HG03460 (cell line): ENCODE results near the gene CTU2.

Experiments used
- ATAC-seq: cut with Tn5 transposase; IDR thresholded peaks from one replicate; pipeline ENCODE4 v1.9.1; 2021; ENCODE audit not compliant: unreplicated experiment

The CTU2 gene

DNA sequence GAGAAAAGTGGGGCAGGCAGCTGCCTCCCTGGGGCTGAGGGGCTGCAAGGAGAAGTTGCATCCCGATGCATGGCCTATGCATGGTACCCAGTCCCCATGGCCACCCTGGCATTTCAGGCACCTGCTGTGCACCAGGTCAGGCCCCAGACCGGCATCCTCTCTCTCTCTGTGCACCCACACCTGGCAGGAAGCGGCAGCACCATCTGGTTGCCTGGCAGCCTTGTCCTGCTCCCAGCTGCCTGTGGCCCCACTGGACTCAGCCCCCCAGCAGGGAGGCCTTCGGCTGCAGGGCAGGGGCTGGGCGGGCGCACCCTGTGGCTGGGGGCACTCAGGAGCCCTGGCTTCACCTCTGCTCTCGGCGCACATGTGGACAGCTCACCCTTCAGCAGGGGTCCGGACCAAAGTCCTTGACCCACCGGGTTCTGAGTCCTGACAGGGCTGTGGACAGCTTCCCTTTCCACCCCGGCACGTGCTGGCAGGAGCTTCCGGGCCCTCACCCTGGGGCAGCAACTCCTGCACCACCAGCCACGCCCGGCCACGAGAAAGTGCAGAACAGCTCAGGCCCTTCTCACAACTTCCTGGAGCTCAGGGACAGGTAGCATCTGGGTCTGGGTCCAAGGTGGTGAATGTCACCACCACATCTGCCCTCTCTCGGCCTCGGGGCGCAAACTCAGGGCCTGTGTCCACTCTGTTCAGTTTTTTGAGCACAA lies 36.7 kb downstream of the CTU2 start:
- no peak for ATAC-seq

GRCh38 chr16:88743693-88744576 lies 37.6 kb downstream of the CTU2 start:
- ATAC-seq, result no peak

DNA sequence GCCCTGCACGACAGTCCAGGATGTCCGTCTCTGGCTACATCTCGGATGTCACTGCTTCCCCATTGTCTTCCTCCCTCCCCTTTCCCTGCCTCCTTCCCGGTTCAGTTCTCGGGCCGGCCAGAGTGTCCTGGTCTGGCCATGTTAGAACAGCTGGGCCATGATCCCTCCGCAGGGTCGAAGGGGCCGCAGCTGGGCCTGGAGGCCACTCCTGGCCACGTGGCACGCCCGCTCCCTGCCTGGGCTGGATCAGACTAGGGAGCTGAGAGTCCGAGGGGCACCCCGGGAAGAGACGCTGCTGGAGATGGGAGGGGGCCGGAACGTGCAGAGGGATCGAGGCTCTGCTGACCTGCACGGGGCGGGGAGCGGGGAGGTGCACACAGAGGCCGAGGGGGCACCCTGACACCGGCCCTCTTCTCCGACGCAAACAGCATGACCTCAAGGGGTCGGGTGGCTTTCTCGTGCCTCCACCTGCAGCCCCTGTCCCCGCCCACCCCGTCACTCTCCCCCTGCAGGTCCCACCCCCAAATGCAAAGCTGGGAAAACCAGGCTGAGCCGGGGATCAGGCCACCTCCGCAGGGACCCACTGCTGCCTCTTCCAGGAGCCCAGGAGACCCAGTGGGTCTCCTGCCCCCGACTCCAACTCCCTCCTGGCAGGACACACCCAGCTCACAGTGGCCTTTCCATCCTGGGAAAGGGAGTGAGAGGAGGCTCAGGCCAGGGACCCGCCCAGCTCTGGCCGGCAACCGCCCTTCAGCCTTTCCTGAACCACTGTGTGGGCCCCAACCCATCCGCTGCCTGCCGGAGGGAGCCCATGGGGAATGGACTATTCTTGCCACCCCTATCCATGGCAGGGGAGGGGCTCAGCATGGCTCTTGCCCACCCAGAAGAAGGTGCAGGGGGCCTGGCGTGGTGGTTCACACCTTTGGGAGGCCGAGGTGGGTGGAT lies 38.5 kb downstream of the CTU2 start:
- ATAC-seq, result no peak

- ATAC-seq, result no peak
Observed at GRCh38 chr16:88746506-88746905, 40.2 kb downstream of the CTU2 start.

DNA sequence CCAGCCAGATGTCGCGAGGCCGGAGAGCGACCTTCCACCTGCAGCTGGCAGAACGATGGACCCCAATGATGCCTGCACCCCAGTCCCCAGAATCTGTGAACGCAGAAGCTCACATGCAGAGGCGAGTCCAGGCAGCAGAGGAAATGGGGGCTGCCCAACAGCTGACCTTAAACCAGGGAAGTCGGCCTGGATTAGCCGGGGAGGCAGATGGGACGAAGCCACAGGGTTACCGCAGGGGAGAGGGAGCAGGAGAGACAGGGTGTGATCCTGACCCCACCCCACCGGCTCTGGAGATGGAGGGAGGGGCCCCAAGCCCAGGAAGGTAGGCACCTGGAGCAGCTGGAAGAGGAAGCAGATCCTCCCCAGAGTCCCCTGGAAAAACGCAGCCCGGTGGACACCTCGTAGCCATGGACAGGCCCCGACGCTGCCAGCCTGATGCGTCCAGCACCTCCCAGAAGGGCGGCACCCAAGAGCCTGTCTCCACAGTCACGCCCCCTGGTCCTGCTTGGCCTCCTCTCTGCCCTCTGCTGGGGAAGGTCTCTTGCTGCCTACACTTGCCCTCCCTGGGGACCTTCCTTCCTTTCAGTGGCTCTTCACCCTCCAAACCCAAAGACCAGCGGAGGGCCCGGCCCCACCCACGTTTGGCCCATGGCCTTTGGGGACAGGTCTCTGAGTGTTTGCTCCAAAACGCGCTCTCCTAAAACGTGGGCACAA lies 41.4 kb downstream of the CTU2 start:
- ATAC-seq, result no peak

DNA sequence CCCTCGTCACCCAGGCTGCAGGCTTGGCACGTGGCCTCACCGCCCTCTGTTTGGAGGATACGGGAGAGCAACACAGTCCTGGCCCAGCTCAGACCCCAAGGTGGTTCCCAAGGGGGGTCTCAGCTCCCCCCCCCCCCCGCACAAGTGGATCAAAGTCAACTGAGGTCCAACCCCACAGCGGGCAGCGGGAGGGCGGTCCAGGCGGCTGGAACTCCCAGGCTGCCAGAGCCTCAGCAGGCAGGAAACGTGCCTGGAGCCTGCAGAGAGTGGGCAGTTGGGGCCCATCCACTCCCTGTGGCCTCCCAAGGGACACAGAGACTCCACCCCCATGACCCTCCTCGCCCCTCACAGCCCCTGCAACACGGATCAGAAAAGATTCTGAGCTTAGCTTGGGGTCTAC lies 42.1 kb downstream of the CTU2 start:
- no peak for ATAC-seq

GRCh38 chr16:88749358-88749757 lies 43.1 kb downstream of the CTU2 start:
- ATAC-seq, result no peak

GRCh38 chr16:88750854-88751253 lies 44.6 kb downstream of the CTU2 start:
- no peak for ATAC-seq

DNA sequence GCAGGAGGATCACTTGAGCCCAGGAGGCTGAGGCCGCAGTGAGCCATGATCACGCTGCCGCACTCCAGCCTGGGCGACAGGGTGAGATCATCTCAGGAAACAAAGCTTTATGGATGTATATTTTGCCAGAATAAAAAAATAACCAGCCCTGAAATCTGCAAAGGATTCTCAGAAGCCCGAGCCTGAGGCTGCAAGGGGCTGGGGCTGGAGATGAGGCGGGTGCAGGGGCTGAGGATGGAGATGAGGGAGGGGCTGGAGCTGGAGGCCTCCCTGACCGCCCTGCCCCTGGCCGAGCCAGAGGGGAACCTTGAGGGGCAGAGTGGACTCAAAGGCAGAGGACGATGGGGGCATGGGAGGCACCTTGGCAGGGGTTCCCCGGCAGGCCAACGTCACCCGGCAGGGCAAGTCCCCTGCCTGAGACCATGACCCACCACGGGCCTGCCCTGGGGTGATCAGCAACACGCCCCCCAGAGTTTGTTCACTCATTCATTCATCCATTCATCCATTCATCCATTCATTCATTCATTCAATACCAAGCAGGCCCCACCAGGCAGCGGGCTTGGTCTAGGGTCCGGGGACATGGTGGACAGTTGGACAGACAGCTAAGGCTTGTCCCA lies 46.2 kb downstream of the CTU2 start:
- no peak for ATAC-seq

- ATAC-seq, result no peak
Observed at GRCh38 chr16:88753191-88753590, 46.9 kb downstream of the CTU2 start.

GRCh38 chr16:88753602-88754001 lies 47.3 kb downstream of the CTU2 start:
- ATAC-seq, result no peak

GRCh38 chr16:88754109-88754911 lies 48.0 kb downstream of the CTU2 start:
- no peak for ATAC-seq

- no peak for ATAC-seq
Observed at GRCh38 chr16:88754912-88755744, 48.8 kb downstream of the CTU2 start.

DNA sequence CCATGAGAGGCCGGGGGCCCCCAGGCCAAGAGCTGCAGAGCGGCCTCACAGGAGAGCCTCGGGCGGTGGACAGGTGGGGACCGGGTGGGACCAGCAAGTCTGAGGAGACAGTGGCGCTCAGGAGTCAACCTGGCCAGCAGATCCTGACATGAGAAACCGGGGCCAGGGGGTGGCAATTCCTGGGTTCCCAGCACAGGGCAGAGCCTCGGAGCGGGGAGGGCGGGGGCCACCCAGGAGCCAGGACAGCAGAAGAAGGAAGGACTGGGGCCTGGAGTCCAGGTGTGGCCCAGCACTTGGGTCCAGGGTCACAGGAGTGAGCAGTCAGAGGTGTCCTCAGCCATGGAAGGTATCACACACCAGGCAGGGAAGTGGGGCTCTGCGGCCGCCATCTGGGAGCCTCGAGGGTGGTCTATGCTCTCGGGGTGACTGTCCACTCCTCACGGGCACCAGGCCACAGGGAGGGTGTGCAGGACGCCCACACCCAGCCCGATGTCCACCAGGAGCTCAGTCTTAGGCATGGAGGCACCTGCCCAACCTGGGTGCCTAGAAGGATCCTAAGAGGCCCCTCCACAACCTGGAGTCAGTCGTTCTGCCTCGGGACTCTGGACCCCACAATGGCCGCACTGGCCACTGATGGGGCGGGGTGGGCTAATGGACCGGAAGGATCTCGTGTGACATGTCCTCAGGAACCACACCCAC lies 49.6 kb downstream of the CTU2 start:
- ATAC-seq, result no peak

- no peak for ATAC-seq
Observed at GRCh38 chr16:88758227-88758943, 52.1 kb downstream of the CTU2 start.

DNA sequence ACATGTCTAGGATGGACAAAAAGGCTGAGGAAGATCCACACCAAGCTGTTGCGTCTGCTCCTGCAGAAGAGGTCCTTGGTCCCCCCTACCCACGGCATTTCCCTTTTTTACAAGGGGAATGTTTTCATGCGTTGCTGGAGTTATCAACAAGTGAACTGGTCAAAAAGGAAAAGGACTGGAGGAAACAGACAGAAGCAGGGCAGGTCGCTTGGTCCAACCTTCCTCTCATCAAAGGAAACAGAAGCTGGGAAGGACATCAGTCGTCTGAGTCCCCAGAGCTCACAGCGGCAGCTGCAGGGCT lies 52.6 kb downstream of the CTU2 start:
- ATAC-seq, result no peak

- no peak for ATAC-seq
Observed at GRCh38 chr16:88759245-88759975, 53.1 kb downstream of the CTU2 start.
